Breast epithelium (tissue), 4 donors: Measurements from ENCODE around the gene NWD2. TPM values are rescaled to one million over a fixed set of nuclear protein-coding genes. Genes with fewer than 3 reads are reported as not detected.
"Not testable (repeated sequence)": the region's sequence is repeated elsewhere in the genome, so short reads cannot be mapped to it uniquely, and the experiment has no call there.

Experiments used
- DNase-seq, 2 donors: peaks; one replicate each; pipeline ENCODE4 v3.0.0-alpha.2; 2019; ENCODE audit warnings: low spot score in 2 of 2
- H3K27ac ChIP-seq, 2 donors: fragments of 200-600 bp; sonication (generic) in 1 of 2; one replicate each; pipeline ENCODE4 v1.5.1; 2016 to 2019; ENCODE audit warnings: mild to moderate bottlenecking in 1 of 2
- H3K27me3 ChIP-seq, 2 donors: fragments of 200-600 bp; sonication (generic) in 1 of 2; one replicate each; pipeline versions ENCODE4 v1.5.1 to v1.6.0; 2017 to 2019; ENCODE audit warnings: control low read depth in 1 of 2, mild to moderate bottlenecking in 1 of 2
- H3K36me3 ChIP-seq: fragments of 200-600 bp; one replicate; pipeline ENCODE4 v1.5.1; 2019
- H3K4me1 ChIP-seq, 2 donors: fragments of 200-600 bp; sonication (generic); one replicate each; pipeline ENCODE4 v1.5.1; 2016 to 2019; ENCODE audit warnings: control low read depth in 1 of 2
- H3K4me3 ChIP-seq, 3 donors: fragments of 200-600 bp; sonication (generic); 1 replicate in 2 of 3; 2 replicates in 1 of 3; pipeline ENCODE4 v1.5.1; 2016 to 2019; ENCODE audit warnings: mild to moderate bottlenecking in 3 of 3, moderate library complexity in 2 of 3
- H3K9me3 ChIP-seq, 2 donors: fragments of 200-600 bp; sonication (generic) in 1 of 2; one replicate each; pipeline ENCODE4 v1.5.1; 2016 to 2019; ENCODE audit warnings: control low read depth in 1 of 2
- POLR2A ChIP-seq: fragments of 450-650 bp; IDR thresholded peaks from one replicate; pipeline ENCODE4 v1.6.1; 2016; ENCODE audit warnings: antibody characterized with exemption, mild to moderate bottlenecking, moderate library complexity
- POLR2AphosphoS5 ChIP-seq, 3 donors: sonication (generic); formaldehyde crosslinking; IDR thresholded peaks; one replicate each; pipeline ENCODE4 v1.6.1; 2017; ENCODE audit warnings: antibody characterized with exemption in 3 of 3
- intact Hi-C: fragments of 100-400 bp; cut with DNase I; formaldehyde crosslinking; loops from one replicate; pipeline ENCODE4 v1.15.1; 2023; ENCODE audit warnings: low total_unique reads
- total RNA-seq, 3 donors: library from RNA; depleted of rRNA; stranded (reverse); fragments of >200 nt; gene quantifications; one replicate each; pipeline ENCODE4 v1.1.0, GENCODE V29; 2016
- TF ChIP-seq, protein P1 (sequence below), 3 donors: fragments of 450-650 bp; IDR thresholded peaks; one replicate each; pipeline ENCODE4 v1.5.1; 2016 to 2017; ENCODE audit warnings: antibody characterized with exemption in 3 of 3, mild to moderate bottlenecking in 3 of 3, moderate library complexity in 3 of 3

NWD2 gene
- total RNA-seq, 3 donors from 2014 or later: 0.48 to 2.2 (median 0.66) TPM

DNA sequence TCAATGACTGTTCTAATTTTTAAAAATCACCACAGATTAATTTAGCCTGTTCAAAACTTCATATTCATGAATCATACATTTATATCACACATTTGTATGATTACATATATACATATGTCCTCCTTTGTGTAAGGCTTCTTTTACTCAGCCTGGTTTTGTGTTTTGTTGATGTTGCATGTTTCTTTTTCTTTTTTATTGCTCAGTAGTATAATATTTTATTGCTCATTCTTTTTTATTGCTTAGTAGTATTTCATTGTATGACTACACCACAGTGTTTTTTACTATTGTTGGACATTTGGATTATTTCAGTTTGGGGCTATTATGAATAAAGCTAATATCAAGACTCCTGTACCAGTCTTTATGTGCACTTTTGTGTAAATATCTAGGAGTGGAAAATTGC, 243.1 kb downstream of the NWD2 start:
- Histone ChIP-seq H3K4me1 (peaks cover 0 to 4% of the 10 kb centered on the region in 2 donors), H3K9me3 (no peaks in the 10 kb centered on the region), H3K27me3 (no peaks in the 10 kb centered on the region), H3K4me3 (no peak overlapping the region), H3K27ac (no peak overlapping the region), H3K36me3 (no peaks in the 10 kb centered on the region)
- TF ChIP-seq, protein P1, sequence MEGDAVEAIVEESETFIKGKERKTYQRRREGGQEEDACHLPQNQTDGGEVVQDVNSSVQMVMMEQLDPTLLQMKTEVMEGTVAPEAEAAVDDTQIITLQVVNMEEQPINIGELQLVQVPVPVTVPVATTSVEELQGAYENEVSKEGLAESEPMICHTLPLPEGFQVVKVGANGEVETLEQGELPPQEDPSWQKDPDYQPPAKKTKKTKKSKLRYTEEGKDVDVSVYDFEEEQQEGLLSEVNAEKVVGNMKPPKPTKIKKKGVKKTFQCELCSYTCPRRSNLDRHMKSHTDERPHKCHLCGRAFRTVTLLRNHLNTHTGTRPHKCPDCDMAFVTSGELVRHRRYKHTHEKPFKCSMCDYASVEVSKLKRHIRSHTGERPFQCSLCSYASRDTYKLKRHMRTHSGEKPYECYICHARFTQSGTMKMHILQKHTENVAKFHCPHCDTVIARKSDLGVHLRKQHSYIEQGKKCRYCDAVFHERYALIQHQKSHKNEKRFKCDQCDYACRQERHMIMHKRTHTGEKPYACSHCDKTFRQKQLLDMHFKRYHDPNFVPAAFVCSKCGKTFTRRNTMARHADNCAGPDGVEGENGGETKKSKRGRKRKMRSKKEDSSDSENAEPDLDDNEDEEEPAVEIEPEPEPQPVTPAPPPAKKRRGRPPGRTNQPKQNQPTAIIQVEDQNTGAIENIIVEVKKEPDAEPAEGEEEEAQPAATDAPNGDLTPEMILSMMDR (IDR thresholded peaks at IDR 0.05): no peak
- DNase-seq: no peak
- intact Hi-C loops: no loop called here

DNA sequence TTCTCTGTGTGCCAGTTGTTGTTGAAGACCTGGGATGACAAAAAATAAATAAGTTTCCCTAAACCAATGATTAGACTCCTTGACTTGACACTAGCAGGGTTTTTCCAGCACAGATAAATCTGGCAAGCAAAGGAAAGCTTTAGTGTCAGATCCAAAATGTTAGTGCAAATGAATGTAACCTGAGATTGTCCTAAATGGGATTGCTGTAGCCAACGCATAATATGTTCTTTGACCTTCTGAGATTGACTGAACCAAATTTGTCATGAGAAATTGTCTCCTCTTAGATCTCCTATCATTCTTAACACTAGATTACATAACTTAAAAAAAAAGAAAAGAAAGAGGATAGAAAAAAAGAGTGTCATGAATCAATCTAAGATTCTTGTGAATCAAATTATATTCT, 245.2 kb downstream of the NWD2 start:
- no peak for DNase-seq
- TF ChIP-seq, protein P1 (IDR thresholded peaks at IDR 0.05): no peak
- TF ChIP-seq POLR2AphosphoS5 (IDR thresholded peaks at IDR 0.05): no peak
- TF ChIP-seq POLR2A: no peak
- no peaks in the 10 kb centered on the region for H3K9me3 ChIP-seq
- no peaks in the 10 kb centered on the region for H3K36me3 ChIP-seq
- intact Hi-C loops: loop anchor here (5.0 kb wide), 1 partner anchor 1392 kb away; no protein-coding TSS in a partner anchor
- no peak overlapping the region for H3K4me3 ChIP-seq
- no peaks in the 10 kb centered on the region for H3K27me3 ChIP-seq
- H3K27ac ChIP-seq: no peak overlapping the region
- H3K4me1 ChIP-seq: peaks cover 0 to 4% of the 10 kb centered on the region in 2 donors

DNA sequence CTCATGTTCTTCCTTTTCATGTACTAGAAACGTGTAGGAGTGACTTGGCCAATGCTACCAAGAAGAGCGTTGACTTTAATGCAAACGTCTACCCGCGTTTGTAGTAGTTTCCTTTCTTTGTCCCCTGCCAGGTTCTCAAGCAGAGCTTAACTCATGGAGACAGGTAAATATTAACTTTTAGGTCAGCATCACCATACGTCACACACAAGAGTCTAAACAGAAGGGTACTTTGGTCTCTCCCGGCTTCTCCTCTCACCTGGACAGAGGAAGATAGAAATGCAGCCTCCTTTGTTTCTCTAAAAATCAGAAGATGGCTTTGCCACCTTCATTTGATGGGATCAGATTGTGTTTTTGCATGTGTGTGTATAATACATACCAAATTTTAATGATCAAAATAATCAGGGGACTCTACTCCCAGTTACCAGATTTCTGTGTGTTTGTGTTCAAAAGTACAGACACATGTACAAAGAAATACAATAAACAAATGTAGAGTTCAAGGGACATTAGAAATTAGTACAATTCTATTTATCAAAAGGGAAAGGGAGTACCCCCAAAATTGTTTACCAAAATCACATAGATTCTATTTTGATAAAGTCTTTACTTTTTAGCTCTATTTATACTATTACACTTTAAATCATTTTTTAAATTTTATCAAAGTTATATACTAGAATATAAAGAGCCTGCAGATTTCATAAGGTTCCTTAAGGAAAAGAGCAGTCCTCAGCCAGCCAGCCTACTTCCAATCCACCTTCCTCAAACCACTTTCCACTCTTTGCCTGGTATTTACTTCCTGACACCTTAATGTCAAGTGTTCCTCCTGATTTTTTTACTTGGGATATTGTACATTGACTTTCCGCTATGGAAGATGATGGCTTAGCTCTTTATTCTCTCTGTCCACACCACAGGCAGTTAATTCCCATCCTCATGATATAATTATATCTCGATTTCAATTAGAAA, 246.1 kb downstream of the NWD2 start:
- TF ChIP-seq, protein P1 (IDR thresholded peaks at IDR 0.05): no peak
- TF ChIP-seq POLR2A (no peak), POLR2AphosphoS5 (IDR thresholded peaks at IDR 0.05) (no peak)
- intact Hi-C loops: loop anchor here (5.0 kb wide), 1 partner anchor 1393 kb away; no protein-coding TSS in a partner anchor
- Histone ChIP-seq H3K4me1 (peaks cover 0 to 3% of the 10 kb centered on the region in 2 donors), H3K36me3 (no peaks in the 10 kb centered on the region), H3K9me3 (no peaks in the 10 kb centered on the region), H3K27ac (no peak overlapping the region), H3K27me3 (no peaks in the 10 kb centered on the region), H3K4me3 (no peak overlapping the region)
- DNase-seq: no peak

DNA sequence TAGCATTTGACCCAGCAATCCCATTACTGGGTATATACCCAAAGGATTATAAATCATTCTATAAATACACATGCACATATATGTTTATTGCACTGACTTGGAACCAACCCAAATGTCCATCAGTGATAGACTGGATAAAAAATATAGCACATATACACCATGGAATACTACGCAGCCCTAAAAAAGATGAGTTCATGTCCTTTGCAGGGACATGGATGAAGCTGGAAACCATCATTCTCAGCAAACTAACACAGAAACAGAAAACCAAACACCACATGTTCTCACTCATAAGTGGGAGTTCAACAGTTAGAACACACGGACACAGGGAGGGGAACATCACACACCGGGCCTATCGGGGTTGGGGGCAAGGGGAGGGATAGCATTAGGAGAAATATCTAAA, 250.8 kb downstream of the NWD2 start:
- DNase-seq, H3K4me3 ChIP-seq, H3K4me1 ChIP-seq, H3K27me3 ChIP-seq, H3K36me3 ChIP-seq, H3K27ac ChIP-seq, H3K9me3 ChIP-seq, intact Hi-C loops: not testable (repeated sequence)
